ENCODE measurements around the gene IL31RA.

The IL31RA gene

DNA sequence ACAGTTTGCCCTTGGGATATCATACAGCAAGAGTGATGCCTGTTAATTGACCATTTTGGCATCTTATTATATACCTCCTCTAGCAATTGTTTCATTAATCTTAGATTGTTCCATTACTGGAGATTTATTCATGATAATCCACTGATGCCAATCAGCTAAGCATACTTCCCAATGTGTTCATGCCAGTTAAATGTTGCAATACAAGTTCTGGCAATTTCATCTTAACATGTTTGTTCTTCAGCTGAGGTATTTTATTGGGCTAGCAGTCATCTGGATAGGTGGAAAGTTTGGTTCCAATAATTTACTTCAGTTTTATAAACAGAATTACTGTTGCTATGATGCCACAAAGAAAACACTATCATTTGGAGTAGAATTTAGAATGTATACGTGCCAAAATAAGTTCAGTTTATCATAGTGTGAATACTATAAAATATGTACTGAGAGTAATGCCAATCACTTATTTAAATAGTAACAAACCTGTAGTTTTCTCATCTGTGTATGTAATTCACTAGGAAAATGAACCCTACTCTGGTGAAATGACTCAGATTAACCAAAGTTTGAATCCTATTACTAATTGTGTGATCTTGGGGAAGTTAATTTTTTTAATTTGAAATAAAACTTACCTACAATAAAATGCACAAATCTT lies 27.9 kb upstream of the IL31RA start:
- H3K36me3 ChIP-seq (ENCODE audit: control insufficient read depth, low read length), result no peaks in the 10 kb centered on the region
- H3K27me3 ChIP-seq (ENCODE audit: control insufficient read depth, low read length), result 0 out of 2 replicates have a peak, but pooled peaks cover 3% of the 10 kb centered on the region
- TF ChIP-seq CTCF (IDR thresholded peaks at IDR 0.05; ENCODE audit: low read depth, low read length, poor library complexity, severe bottlenecking) (no peak), EZH2phosphoT487 (IDR thresholded peaks at IDR 0.05; ENCODE audit: borderline replicate concordance, low read length) (no peak)
- no peaks in the 10 kb centered on the region for H3K9me3 ChIP-seq (ENCODE audit: control insufficient read depth, insufficient read depth, low read length)
- no peaks in the 10 kb centered on the region for H3K79me2 ChIP-seq (ENCODE audit: control insufficient read depth, low read length)
- no peaks in the 10 kb centered on the region for H3K9me2 ChIP-seq (replicated peaks; ENCODE audit: control insufficient read depth, low read length)
- H3K4me2 ChIP-seq (ENCODE audit: low read length), result no peak overlapping the region
- no peak overlapping the region for H3K4me3 ChIP-seq (ENCODE audit: low read length)
- H3F3A ChIP-seq (ENCODE audit: control insufficient read depth, insufficient read depth), result no peaks in the 10 kb centered on the region
- H4K20me1 ChIP-seq (ENCODE audit: control insufficient read depth, insufficient read depth, low read depth, low read length), result no peaks in the 10 kb centered on the region
- no peak overlapping the region for H3K27ac ChIP-seq (ENCODE audit: low read depth, low read length)
- H3K4me1 ChIP-seq (ENCODE audit: control insufficient read depth, low read length), result no peaks in the 10 kb centered on the region

- Histone ChIP-seq H3K4me1 (ENCODE audit: control insufficient read depth, low read length) (no peaks in the 10 kb centered on the region), H3F3A (ENCODE audit: control insufficient read depth, insufficient read depth) (no peaks in the 10 kb centered on the region), H3K27me3 (ENCODE audit: control insufficient read depth, low read length) (no peaks in the 10 kb centered on the region), H3K9me2 (replicated peaks; ENCODE audit: control insufficient read depth, low read length) (no peaks in the 10 kb centered on the region), H3K79me2 (ENCODE audit: control insufficient read depth, low read length) (no peaks in the 10 kb centered on the region), H3K36me3 (ENCODE audit: control insufficient read depth, low read length) (no peaks in the 10 kb centered on the region), H3K9me3 (ENCODE audit: control insufficient read depth, insufficient read depth, low read length) (no peaks in the 10 kb centered on the region), H3K4me2 (ENCODE audit: low read length) (no peak overlapping the region), H3K4me3 (ENCODE audit: low read length) (no peak overlapping the region), H3K27ac (ENCODE audit: low read depth, low read length) (no peak overlapping the region), H4K20me1 (ENCODE audit: control insufficient read depth, insufficient read depth, low read depth, low read length) (no peaks in the 10 kb centered on the region)
- TF ChIP-seq CTCF (IDR thresholded peaks at IDR 0.05; ENCODE audit: low read depth, low read length, poor library complexity, severe bottlenecking) (no peak), EZH2phosphoT487 (IDR thresholded peaks at IDR 0.05; ENCODE audit: borderline replicate concordance, low read length) (no peak)
Measured at GRCh38 chr5:55829956-55830355, 21.2 kb upstream of the IL31RA start.

DNA sequence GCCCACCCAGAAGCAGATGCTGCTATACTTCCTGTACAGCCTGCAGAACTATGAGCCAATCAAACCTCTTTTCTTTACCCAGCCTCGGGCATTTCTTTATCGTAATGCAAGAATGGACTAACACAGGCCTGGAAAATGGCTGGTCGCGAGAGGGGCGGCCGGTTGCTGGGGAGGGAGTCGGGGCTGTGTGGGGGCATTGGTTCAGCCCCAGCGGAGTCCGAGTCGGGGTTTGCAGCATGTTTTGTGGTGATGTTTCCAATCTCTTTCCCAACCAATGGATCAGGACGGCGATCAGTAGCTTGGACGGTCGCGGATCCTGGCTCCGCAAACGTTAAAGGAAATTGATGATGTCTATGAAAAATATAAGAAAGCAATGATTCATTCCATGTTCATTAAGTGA lies 18.7 kb upstream of the IL31RA start:
- H3K79me2 ChIP-seq (ENCODE audit: control insufficient read depth, low read length), result no peaks in the 10 kb centered on the region
- H3K9me2 ChIP-seq (replicated peaks; ENCODE audit: control insufficient read depth, low read length), result no peaks in the 10 kb centered on the region
- H3F3A ChIP-seq (ENCODE audit: control insufficient read depth, insufficient read depth), result no peaks in the 10 kb centered on the region
- no peak overlapping the region for H3K27ac ChIP-seq (ENCODE audit: low read depth, low read length)
- H3K4me1 ChIP-seq (ENCODE audit: control insufficient read depth, low read length), result no peaks in the 10 kb centered on the region
- no peaks in the 10 kb centered on the region for H3K27me3 ChIP-seq (ENCODE audit: control insufficient read depth, low read length)
- H4K20me1 ChIP-seq (ENCODE audit: control insufficient read depth, insufficient read depth, low read depth, low read length), result no peaks in the 10 kb centered on the region
- H3K36me3 ChIP-seq (ENCODE audit: control insufficient read depth, low read length), result no peaks in the 10 kb centered on the region
- no peak overlapping the region for H3K4me3 ChIP-seq (ENCODE audit: low read length)
- no peak overlapping the region for H3K4me2 ChIP-seq (ENCODE audit: low read length)
- no peaks in the 10 kb centered on the region for H3K9me3 ChIP-seq (ENCODE audit: control insufficient read depth, insufficient read depth, low read length)
- TF ChIP-seq CTCF (IDR thresholded peaks at IDR 0.05; ENCODE audit: low read depth, low read length, poor library complexity, severe bottlenecking) (no peak), EZH2phosphoT487 (IDR thresholded peaks at IDR 0.05; ENCODE audit: borderline replicate concordance, low read length) (no peak)
